HL-60/S4 treated with retinoic acid at 250 ng/mL for 4 days and 3 days (cell line): ENCODE measurements around the gene C11orf91.
"Not testable (repeated sequence)": the region's sequence is repeated elsewhere in the genome, so short reads cannot be mapped to it uniquely, and the experiment has no call there.

ENCODE experiments used
- in situ Hi-C: fragments of 300-500 bp; cut with MboI; formaldehyde crosslinking; loops from 2 replicates; pipeline ENCODE4 v1.7.0; 2022; ENCODE audit warnings: low sequenced_read_pairs

Gene C11orf91

GRCh38 chr11:33682019-33682418, 18.6 kb downstream of the C11orf91 start:
- in situ Hi-C loops, result loop anchor here (25.0 kb wide), 1 partner anchor 545 kb away; no protein-coding TSS in a partner anchor

GRCh38 chr11:33678616-33679015, 22.0 kb downstream of the C11orf91 start:
- in situ Hi-C loops, result loop anchor here (25.0 kb wide), 1 partner anchor 541 kb away; no protein-coding TSS in a partner anchor

- in situ Hi-C loops, result no loop called here
Measured at GRCh38 chr11:33674035-33674814, 26.4 kb downstream of the C11orf91 start.

- in situ Hi-C loops, result no loop called here
Measured at GRCh38 chr11:33672273-33672672, 28.4 kb downstream of the C11orf91 start.

- in situ Hi-C loops, result no loop called here
Measured at GRCh38 chr11:33670250-33671011, 30.2 kb downstream of the C11orf91 start.

- in situ Hi-C loops, result no loop called here
Measured at GRCh38 chr11:33669598-33670249, 30.9 kb downstream of the C11orf91 start.

GRCh38 chr11:33668951-33669596, 31.6 kb downstream of the C11orf91 start:
- in situ Hi-C loops, result no loop called here

- in situ Hi-C loops, result no loop called here
Measured at GRCh38 chr11:33668468-33668825, 32.2 kb downstream of the C11orf91 start.

- in situ Hi-C loops, result no loop called here
Measured at GRCh38 chr11:33667819-33668467, 32.7 kb downstream of the C11orf91 start.

GRCh38 chr11:33665350-33666106, 35.1 kb downstream of the C11orf91 start:
- in situ Hi-C loops, result no loop called here

- in situ Hi-C loops, result no loop called here
Measured at GRCh38 chr11:33664827-33665226, 35.8 kb downstream of the C11orf91 start.

GRCh38 chr11:33664166-33664565, 36.5 kb downstream of the C11orf91 start:
- in situ Hi-C loops, result no loop called here

GRCh38 chr11:33663121-33663520, 37.5 kb downstream of the C11orf91 start:
- in situ Hi-C loops, result no loop called here

- in situ Hi-C loops, result not testable (repeated sequence)
Measured at GRCh38 chr11:33661526-33661925, 39.1 kb downstream of the C11orf91 start.

- in situ Hi-C loops, result no loop called here
Measured at GRCh38 chr11:33660962-33661361, 39.7 kb downstream of the C11orf91 start.

GRCh38 chr11:33659370-33660139, 41.1 kb downstream of the C11orf91 start:
- in situ Hi-C loops, result no loop called here

- in situ Hi-C loops, result no loop called here
Measured at GRCh38 chr11:33658195-33658900, 42.3 kb downstream of the C11orf91 start.

- in situ Hi-C loops, result no loop called here
Measured at GRCh38 chr11:33657757-33658156, 42.9 kb downstream of the C11orf91 start.
